ENCODE data around the gene MATK. TPM values are rescaled to one million over a fixed set of nuclear protein-coding genes. Genes with fewer than 3 reads are reported as not detected.

Gene MATK
- total RNA-seq, 1 experiment from 2014 or later, result 0.29 TPM

GRCh38 chr19:3807131-3807480 is 20.9 kb upstream of the MATK start:
- BruUV-seq (replicated peaks), result no TSS peak
- intact Hi-C loops (cut with micrococcal nuclease; ENCODE audit: unreplicated experiment), result no loop called here
- no peak for TF ChIP-seq CTCF (IDR thresholded peaks at IDR 0.05; ENCODE audit: insufficient read depth in 1 of 2, low read depth in 1 of 2, low read length in 1 of 2, severe bottlenecking in 1 of 2, unreplicated experiment in 1 of 2)

GRCh38 chr19:3805859-3806258 is 19.7 kb upstream of the MATK start:
- H3K9me3 ChIP-seq, result no peaks in the 10 kb centered on the region
- no peaks in the 10 kb centered on the region for H3K36me3 ChIP-seq (ENCODE audit: control insufficient read depth, insufficient read depth, low read length)
- no peaks in the 10 kb centered on the region for H3K36me3 Mint-ChIP-seq (ENCODE audit: insufficient read depth, unreplicated experiment)
- H3K9me3 Mint-ChIP-seq (ENCODE audit: unreplicated experiment), result no peaks in the 10 kb centered on the region
- no peaks in the 10 kb centered on the region; the same call in 1 of the 2 replicates for H3K27me3 ChIP-seq (replicated peaks; ENCODE audit: control insufficient read depth, insufficient read depth, low read length)
- H3K27ac Mint-ChIP-seq (ENCODE audit: unreplicated experiment), result no peak overlapping the region
- H3K4me3 Mint-ChIP-seq (ENCODE audit: unreplicated experiment), result no peak overlapping the region
- no peak for DNase-seq
- BruUV-seq (replicated peaks), result no TSS peak
- H3K4me1 ChIP-seq, result no peaks in the 10 kb centered on the region
- intact Hi-C loops (cut with micrococcal nuclease; ENCODE audit: unreplicated experiment), result no loop called here
- ChIA-PET CTCF (no interaction called here), POLR2A (no interaction called here)
- H3K27me3 Mint-ChIP-seq (ENCODE audit: insufficient read depth, unreplicated experiment), result no peaks in the 10 kb centered on the region
- H3K4me3 ChIP-seq (ENCODE audit: low read depth, low read length), result no peak overlapping the region
- TF ChIP-seq CTCF (IDR thresholded peaks at IDR 0.05; ENCODE audit: insufficient read depth in 1 of 2, low read depth in 1 of 2, low read length in 1 of 2, severe bottlenecking in 1 of 2, unreplicated experiment in 1 of 2), result no peak
- no peaks in the 10 kb centered on the region for H3K4me1 Mint-ChIP-seq (ENCODE audit: low read depth, unreplicated experiment)

More at GRCh38 chr19:3807131-3807480, 20.9 kb upstream of the MATK start:
- Histone ChIP-seq H3K4me1 (no peaks in the 10 kb centered on the region), H3K9me3 (no peaks in the 10 kb centered on the region), H3K4me3 (ENCODE audit: low read depth, low read length) (no peak overlapping the region), H3K36me3 (ENCODE audit: control insufficient read depth, insufficient read depth, low read length) (no peaks in the 10 kb centered on the region), H3K27me3 (replicated peaks; ENCODE audit: control insufficient read depth, insufficient read depth, low read length) (no peaks in the 10 kb centered on the region)
- ChIA-PET POLR2A (no interaction called here), CTCF (no interaction called here)
- DNase-seq, result no peak
- H3K27me3 Mint-ChIP-seq (ENCODE audit: insufficient read depth, unreplicated experiment), result no peaks in the 10 kb centered on the region
- no peaks in the 10 kb centered on the region for H3K36me3 Mint-ChIP-seq (ENCODE audit: insufficient read depth, unreplicated experiment)
- H3K4me1 Mint-ChIP-seq (ENCODE audit: low read depth, unreplicated experiment), result no peaks in the 10 kb centered on the region
- no peak overlapping the region for H3K27ac Mint-ChIP-seq (ENCODE audit: unreplicated experiment)
- H3K4me3 Mint-ChIP-seq (ENCODE audit: unreplicated experiment), result no peak overlapping the region
- no peaks in the 10 kb centered on the region for H3K9me3 Mint-ChIP-seq (ENCODE audit: unreplicated experiment)

GRCh38 chr19:3804429-3804828 is 18.2 kb upstream of the MATK start:
- Histone ChIP-seq H3K4me3 (ENCODE audit: low read depth, low read length) (no peak overlapping the region), H3K36me3 (ENCODE audit: control insufficient read depth, insufficient read depth, low read length) (no peaks in the 10 kb centered on the region), H3K4me1 (no peaks in the 10 kb centered on the region), H3K9me3 (no peaks in the 10 kb centered on the region), H3K27me3 (replicated peaks; ENCODE audit: control insufficient read depth, insufficient read depth, low read length) (no peaks in the 10 kb centered on the region; the same call in 1 of the 2 replicates)
- Mint-ChIP-seq H3K9me3 (ENCODE audit: unreplicated experiment) (no peaks in the 10 kb centered on the region), H3K36me3 (ENCODE audit: insufficient read depth, unreplicated experiment) (no peaks in the 10 kb centered on the region), H3K27me3 (ENCODE audit: insufficient read depth, unreplicated experiment) (peaks cover 3% of the 10 kb centered on the region), H3K4me3 (ENCODE audit: unreplicated experiment) (no peak overlapping the region), H3K27ac (ENCODE audit: unreplicated experiment) (no peak overlapping the region), H3K4me1 (ENCODE audit: low read depth, unreplicated experiment) (no peaks in the 10 kb centered on the region)
- DNase-seq, result no peak
- intact Hi-C loops (cut with micrococcal nuclease; ENCODE audit: unreplicated experiment), result no loop called here
- TF ChIP-seq CTCF (IDR thresholded peaks at IDR 0.05; ENCODE audit: insufficient read depth in 1 of 2, low read depth in 1 of 2, low read length in 1 of 2, severe bottlenecking in 1 of 2, unreplicated experiment in 1 of 2), result no peak
- CTCF ChIA-PET, result interaction anchor here (0.6 kb wide), 1 partner anchor 72 kb away, joined by 4 read pairs; no protein-coding TSS in a partner anchor
- POLR2A ChIA-PET, result no interaction called here
- BruUV-seq (replicated peaks), result no TSS peak
